B cell (primary cell): Measurements from ENCODE around the gene CTIF. TPM values are rescaled to one million over a fixed set of nuclear protein-coding genes. Genes with fewer than 3 reads are reported as not detected.

Experiments
- ATAC-seq: fragments of 200-7000 bp; cut with Tn5 transposase; one replicate; pipeline ENCODE4 v1.10.0; 2021; ENCODE audit warnings: low read depth, mild to moderate bottlenecking, moderate number of reproducible peaks, moderate library complexity
- CTCF ChIA-PET: fragments of 350-600 bp; sonication (Branson Sonifier 250); formaldehyde crosslinking; loops from one replicate; lab custom pipeline; 2021; ENCODE audit warnings: antibody characterized with exemption, inconsistent platforms; lab: Charles Lee
- POLR2A ChIA-PET: fragments of 350-600 bp; sonication (Branson Sonifier 250); formaldehyde crosslinking; loops from one replicate; lab custom pipeline; 2021; ENCODE audit warnings: antibody characterized with exemption; lab: Charles Lee
- DNase-seq: peaks from one replicate; pipeline ENCODE4 v3.0.0; 2013
- H2AFZ ChIP-seq: 2 replicates; pipeline ENCODE4 v1.6.1; 2012; ENCODE audit warnings: mild to moderate bottlenecking, low read depth, low read length; ENCODE audit not compliant: insufficient read depth, poor library complexity, severe bottlenecking
- H3K27ac ChIP-seq, 2 donors: 1 replicate in 1 of 2; 2 replicates in 1 of 2; pipeline ENCODE4 v1.5.1; 2012 to 2013; ENCODE audit warnings: low read length in 2 of 2, mild to moderate bottlenecking in 2 of 2, moderate library complexity in 1 of 2
- H3K27me3 ChIP-seq, 4 experiments: fragments of 200-600 bp in 1 of 4; sonication (generic) in 1 of 4; replicated peaks in 1 of 4; 1 replicate in 2 of 4; 2 replicates in 2 of 4; pipeline versions ENCODE4 v1.6.1 to v1.7.0; 2013 to 2016; ENCODE audit warnings: low read length in 3 of 4, mild to moderate bottlenecking in 2 of 4, mixed read lengths in 1 of 4, moderate library complexity in 1 of 4; ENCODE audit not compliant: insufficient read depth in 4 of 4, control insufficient read depth in 3 of 4; ENCODE audit errors: control extremely low read depth in 1 of 4
- H3K36me3 ChIP-seq, 2 experiments: replicated peaks in 1 of 2; 1 replicate in 1 of 2; 2 replicates in 1 of 2; pipeline versions ENCODE4 v1.6.1 to v1.7.1; 2013; ENCODE audit warnings: low read length in 1 of 2; ENCODE audit not compliant: insufficient read depth in 2 of 2, control insufficient read depth in 1 of 2; ENCODE audit errors: control extremely low read depth in 1 of 2, extremely low read depth in 1 of 2
- H3K4me1 ChIP-seq, 2 donors: fragments of 200-600 bp in 1 of 2; sonication (generic) in 1 of 2; 1 replicate in 1 of 2; 2 replicates in 1 of 2; pipeline versions ENCODE4 v1.5.1 to v1.6.1; 2013 to 2017; ENCODE audit warnings: low read length in 2 of 2; ENCODE audit not compliant: control insufficient read depth in 2 of 2, insufficient read depth in 2 of 2
- H3K4me2 ChIP-seq: replicated peaks from 2 replicates; pipeline ENCODE3; 2012; ENCODE audit warnings: mild to moderate bottlenecking, low read depth, low read length; ENCODE audit not compliant: poor library complexity, severe bottlenecking
- H3K4me3 ChIP-seq, 5 experiments: fragments of 200-600 bp in 1 of 5; sonication (generic) in 1 of 5; 1 replicate in 3 of 5; 2 replicates in 2 of 5; pipeline versions ENCODE4 v1.5.1 to v1.7.0; 2011 to 2016; ENCODE audit warnings: low read length in 4 of 5, mild to moderate bottlenecking in 4 of 5, low read depth in 2 of 5, control low read depth in 1 of 5, moderate library complexity in 1 of 5; ENCODE audit not compliant: insufficient read depth in 1 of 5; ENCODE audit errors: control extremely low read depth in 1 of 5, extremely low read depth in 1 of 5
- H3K79me2 ChIP-seq: fragments of 200-600 bp; sonication (generic); one replicate; pipeline ENCODE4 v1.6.0; 2016; ENCODE audit warnings: low read length; ENCODE audit not compliant: control insufficient read depth, insufficient read depth
- H3K9ac ChIP-seq: fragments of 200-600 bp; sonication (generic); 2 replicates; pipeline ENCODE4 v1.6.1; 2017; ENCODE audit warnings: mild to moderate bottlenecking, low read length, moderate library complexity
- H3K9me3 ChIP-seq, 3 donors: one replicate each; pipeline versions ENCODE4 v1.6.1 to v1.7.1; 2013; ENCODE audit warnings: low read length in 2 of 3; ENCODE audit not compliant: control insufficient read depth in 2 of 3, insufficient read depth in 1 of 3; ENCODE audit errors: control extremely low read depth in 1 of 3
- H4K20me1 ChIP-seq: 2 replicates; pipeline ENCODE4 v1.6.0; 2012; ENCODE audit warnings: mild to moderate bottlenecking, low read length; ENCODE audit not compliant: insufficient read depth, control insufficient read depth, poor library complexity, severe bottlenecking
- H3K27ac Mint-ChIP-seq: one replicate; pipeline ENCODE4 v1.8.0; 2021; ENCODE audit warnings: mixed read lengths
- H3K27me3 Mint-ChIP-seq: one replicate; pipeline ENCODE4 v1.8.0; 2021; ENCODE audit warnings: mixed read lengths
- H3K4me1 Mint-ChIP-seq: one replicate; pipeline ENCODE4 v1.8.0; 2021; ENCODE audit warnings: mixed read lengths
- H3K4me3 Mint-ChIP-seq: one replicate; pipeline ENCODE4 v1.8.0; 2021; ENCODE audit warnings: mixed read lengths
- H3K9me3 Mint-ChIP-seq: one replicate; pipeline ENCODE4 v1.8.0; 2022; ENCODE audit warnings: mixed read lengths; ENCODE audit not compliant: insufficient read depth
- EZH2 ChIP-seq: IDR thresholded peaks from 2 replicates; pipeline ENCODE4 v1.6.1; 2012; ENCODE audit warnings: borderline replicate concordance, low read depth, mild to moderate bottlenecking, moderate library complexity, low read length; ENCODE audit not compliant: insufficient read depth, poor library complexity, severe bottlenecking
- WGBS: methylation state at CpG from one replicate; pipeline ENCODE4 v1.1.5; 2013; ENCODE audit warnings: missing lambda C conversion rate; ENCODE audit not compliant: insufficient coverage; 5-methylcytosine and 5-hydroxymethylcytosine counted together
- intact Hi-C: fragments of 100-400 bp; cut with micrococcal nuclease; formaldehyde crosslinking; loops from one replicate; pipeline ENCODE4 v1.10.0; 2022
- polyA plus RNA-seq: library from polyadenylated mRNA; depleted of rRNA; stranded (reverse); fragments of >200 nt; gene quantifications from 2 replicates; pipeline ENCODE4 v1.2.3, GENCODE V29; 2012
- total RNA-seq, 2 donors: library from RNA; stranded (reverse); fragments of 120-200 nt in 1 of 2; gene quantifications; 1 replicate in 1 of 2; 2 replicates in 1 of 2; pipeline versions ENCODE4 v1.2.3 to v1.2.4, GENCODE V29; 2013 to 2022
- TF ChIP-seq, protein P1 (sequence below): fragments of 200-600 bp; IDR thresholded peaks from one replicate; pipeline ENCODE4 v1.8.0; 2022; ENCODE audit warnings: antibody characterized with exemption, mild to moderate bottlenecking

The CTIF gene
- total and polyA plus RNA-seq, 2 donors (not counting 1 experiment from before 2014, with no cell fraction given), result 3.6 to 16.2 TPM

DNA sequence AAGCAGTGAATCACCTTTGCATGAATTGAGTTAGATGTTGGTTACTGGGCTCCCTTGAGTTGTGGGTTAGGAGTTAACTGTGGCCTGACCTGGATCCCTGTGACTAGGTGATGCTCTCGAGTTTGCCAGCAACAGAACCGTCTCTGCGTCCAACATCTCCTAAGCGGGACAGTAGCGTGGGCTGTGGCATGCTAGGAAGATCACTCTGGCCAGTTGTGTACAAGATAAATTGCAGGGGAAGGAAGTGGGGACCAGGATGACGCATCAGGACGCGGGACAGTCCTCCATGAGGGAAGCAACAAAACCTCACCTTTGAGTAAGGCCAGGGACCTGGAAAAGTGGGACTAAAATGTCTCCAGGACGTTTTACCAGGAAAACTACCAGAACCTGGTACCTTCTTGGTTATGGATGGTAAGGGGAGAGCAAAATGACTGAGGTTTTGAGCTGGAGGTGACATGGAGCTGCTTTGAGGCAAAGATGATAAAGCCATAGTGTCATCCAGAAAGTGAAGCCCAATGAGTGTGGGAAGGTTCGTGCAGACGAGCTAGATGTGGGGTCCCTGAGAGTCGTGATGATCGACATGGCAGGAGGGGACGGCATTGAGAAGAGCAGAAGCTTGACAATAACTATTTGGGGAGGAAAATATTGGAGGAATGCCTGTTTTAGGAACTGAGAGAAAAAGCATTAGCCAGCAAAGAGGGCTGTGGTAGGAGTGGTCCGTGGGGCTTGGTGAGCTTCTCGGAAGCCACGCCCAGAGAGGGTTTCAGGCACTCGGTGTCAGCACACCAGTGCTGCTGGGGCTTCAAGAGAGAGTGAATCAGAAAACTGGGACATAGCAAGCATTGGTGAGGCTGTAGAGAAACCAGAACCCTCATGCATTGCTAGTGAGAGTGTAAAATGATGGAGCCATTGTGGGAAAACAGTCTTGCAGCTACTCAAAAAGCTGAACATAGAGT, 316.9 kb downstream of the CTIF start:
- H3K27ac Mint-ChIP-seq, result no peak overlapping the region
- 91% methylated on average over 18 of the region's 18 CpGs for WGBS

More for the DNA sequence above, 316.9 kb downstream of the CTIF start:
- peaks cover 0 to 5% of the 10 kb centered on the region in 2 donors for H3K4me1 ChIP-seq
- no peaks in the 10 kb centered on the region for H3K9me3 ChIP-seq
- TF ChIP-seq EZH2, result no peak
- TF ChIP-seq, protein P1, sequence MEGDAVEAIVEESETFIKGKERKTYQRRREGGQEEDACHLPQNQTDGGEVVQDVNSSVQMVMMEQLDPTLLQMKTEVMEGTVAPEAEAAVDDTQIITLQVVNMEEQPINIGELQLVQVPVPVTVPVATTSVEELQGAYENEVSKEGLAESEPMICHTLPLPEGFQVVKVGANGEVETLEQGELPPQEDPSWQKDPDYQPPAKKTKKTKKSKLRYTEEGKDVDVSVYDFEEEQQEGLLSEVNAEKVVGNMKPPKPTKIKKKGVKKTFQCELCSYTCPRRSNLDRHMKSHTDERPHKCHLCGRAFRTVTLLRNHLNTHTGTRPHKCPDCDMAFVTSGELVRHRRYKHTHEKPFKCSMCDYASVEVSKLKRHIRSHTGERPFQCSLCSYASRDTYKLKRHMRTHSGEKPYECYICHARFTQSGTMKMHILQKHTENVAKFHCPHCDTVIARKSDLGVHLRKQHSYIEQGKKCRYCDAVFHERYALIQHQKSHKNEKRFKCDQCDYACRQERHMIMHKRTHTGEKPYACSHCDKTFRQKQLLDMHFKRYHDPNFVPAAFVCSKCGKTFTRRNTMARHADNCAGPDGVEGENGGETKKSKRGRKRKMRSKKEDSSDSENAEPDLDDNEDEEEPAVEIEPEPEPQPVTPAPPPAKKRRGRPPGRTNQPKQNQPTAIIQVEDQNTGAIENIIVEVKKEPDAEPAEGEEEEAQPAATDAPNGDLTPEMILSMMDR, result no peak
- no peaks in the 10 kb centered on the region for H4K20me1 ChIP-seq
- H3K36me3 ChIP-seq, result no peaks in the 10 kb centered on the region
- H3K79me2 ChIP-seq, result no peaks in the 10 kb centered on the region
- H3K4me3 ChIP-seq, result no peak overlapping the region
- no peak overlapping the region for H3K4me2 ChIP-seq
- intact Hi-C loops, result no loop called here
- ATAC-seq, result no peak
- H3K27ac ChIP-seq, result no peak overlapping the region
- Mint-ChIP-seq H3K4me1 (peaks cover 4% of the 10 kb centered on the region), H3K4me3 (no peak overlapping the region), H3K9me3 (no peaks in the 10 kb centered on the region), H3K27me3 (no peaks in the 10 kb centered on the region)
- no peaks in the 10 kb centered on the region for H3K27me3 ChIP-seq
- no peak overlapping the region for H3K9ac ChIP-seq
- no peak for DNase-seq
- POLR2A ChIA-PET, result no interaction called here
- H2AFZ ChIP-seq, result no peak overlapping the region
- CTCF ChIA-PET, result interaction anchor here (1.0 kb wide), 1 partner anchor 13 kb away, joined by 3 read pairs; no protein-coding TSS in a partner anchor
